ENCODE results near the gene LBH.

Gene LBH

DNA sequence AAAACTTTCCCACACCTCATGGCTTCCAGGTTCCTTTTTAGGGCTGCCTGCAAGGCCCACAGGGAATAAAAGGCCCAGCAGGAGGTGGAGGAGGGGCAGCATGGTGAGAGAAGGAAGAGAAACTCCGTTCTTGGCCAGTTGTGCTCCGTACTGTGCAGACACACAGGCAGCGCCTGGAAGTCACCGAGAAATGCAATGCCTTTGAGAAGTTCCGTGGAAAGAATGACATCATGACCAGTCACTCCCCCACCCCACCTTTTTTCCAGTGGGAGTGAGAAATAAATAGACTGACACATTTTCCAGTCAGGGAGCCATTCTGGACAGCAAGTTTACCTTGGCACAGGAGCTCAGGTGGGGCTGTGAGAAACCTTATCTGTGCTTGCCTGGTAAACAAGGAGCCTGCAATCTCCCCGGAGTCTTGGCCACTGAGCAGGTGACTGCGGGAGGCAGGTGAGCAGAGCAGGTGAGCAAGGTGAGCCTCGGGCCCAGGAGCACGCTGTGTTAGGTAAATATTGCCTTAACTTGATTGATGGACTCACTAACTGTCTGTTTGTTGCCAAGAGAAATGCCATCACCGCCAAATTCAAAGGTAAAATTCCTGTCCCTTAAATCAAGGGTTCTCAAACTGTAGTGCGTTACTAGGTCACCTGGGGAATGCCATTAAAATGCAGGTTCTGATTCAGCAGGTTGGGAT is 13.5 kb upstream of the LBH start:
- DNase-seq, result peak; percentile 88 to 98 (median 92)

- DNase-seq, result no peak
Observed at GRCh38 chr2:30218338-30218713, 13.0 kb upstream of the LBH start.

GRCh38 chr2:30218814-30219213 is 12.5 kb upstream of the LBH start:
- no peak for DNase-seq

- DNase-seq, result no peak
Observed at GRCh38 chr2:30219886-30220875, 11.2 kb upstream of the LBH start.

DNA sequence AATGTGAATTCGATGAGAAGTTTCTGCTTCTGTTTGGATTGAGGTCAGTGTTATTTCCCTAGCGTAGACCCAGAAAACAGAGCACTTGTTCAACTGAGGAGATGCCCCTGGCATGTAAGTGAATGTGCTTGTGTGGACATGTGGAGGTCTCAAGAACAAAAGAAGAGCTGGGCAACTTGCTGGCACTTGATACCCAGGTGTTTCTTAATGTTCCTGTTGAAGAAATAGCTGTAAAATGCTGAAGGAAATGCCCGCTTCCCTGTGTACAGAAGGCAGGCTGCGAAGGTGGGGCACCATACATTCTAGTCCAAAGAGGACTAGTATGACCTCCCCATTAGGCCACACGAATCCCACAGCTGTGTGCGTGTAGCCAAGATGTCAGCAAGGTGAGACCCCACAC is 9.8 kb upstream of the LBH start:
- DNase-seq, result no peak

- no peak for DNase-seq
Observed at GRCh38 chr2:30222031-30222430, 9.3 kb upstream of the LBH start.

GRCh38 chr2:30222636-30223360 is 8.5 kb upstream of the LBH start:
- no peak for DNase-seq

DNA sequence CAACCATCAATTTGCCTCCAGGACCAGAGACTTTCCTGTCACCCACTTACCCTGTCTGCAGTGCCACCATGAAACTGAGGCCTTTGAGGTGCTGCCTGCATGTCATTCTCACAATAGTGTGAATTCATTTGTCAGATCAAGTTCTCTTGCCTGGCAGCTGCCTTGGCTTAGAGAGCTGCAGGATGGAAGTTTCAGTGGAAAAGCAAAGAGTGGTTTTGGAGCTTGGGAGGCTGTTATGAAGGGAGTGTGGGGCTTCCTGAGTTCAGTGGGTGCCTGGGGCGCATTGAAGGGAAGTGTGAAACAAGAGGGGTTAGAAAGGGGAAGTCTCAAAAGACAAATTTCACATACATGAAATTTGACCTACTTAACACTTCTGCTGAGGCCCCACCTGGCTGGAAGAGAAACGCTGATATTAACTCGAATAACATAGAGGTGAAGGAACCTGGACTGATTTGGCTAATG is 7.9 kb upstream of the LBH start:
- no peak for DNase-seq

DNA sequence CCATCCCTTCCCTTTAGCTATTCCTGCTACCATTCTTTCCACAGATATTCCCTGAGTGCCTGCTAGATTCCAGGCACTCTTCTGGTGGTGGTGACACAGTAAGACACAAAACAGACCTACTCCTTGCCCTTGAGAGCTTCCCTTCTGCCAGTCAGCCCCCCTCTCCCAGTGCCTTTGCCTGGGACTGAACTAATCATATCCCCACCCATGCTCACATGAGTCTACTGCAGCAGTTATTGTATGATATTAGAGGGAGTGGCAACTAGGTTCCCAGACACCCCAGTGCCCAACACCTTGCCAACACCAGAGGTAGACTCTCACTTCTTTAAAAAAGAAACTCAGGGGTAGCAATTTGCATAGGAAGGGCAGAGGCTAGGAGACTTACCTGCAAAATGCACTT is 7.2 kb upstream of the LBH start:
- DNase-seq, result no peak

GRCh38 chr2:30225131-30225762 is 6.1 kb upstream of the LBH start:
- DNase-seq, result peak in 2 of 3 experiments; percentile 36 to 80

GRCh38 chr2:30226144-30227032 is 4.9 kb upstream of the LBH start:
- DNase-seq, result no peak

- DNase-seq, result peak in 1 of 3 experiments; percentile 15
Observed at GRCh38 chr2:30229596-30229995, 1.7 kb upstream of the LBH start.

- DNase-seq, result peak in 1 of 3 experiments; percentile 22
Observed at GRCh38 chr2:30230497-30231211, 680 bp upstream of the LBH start.

DNA sequence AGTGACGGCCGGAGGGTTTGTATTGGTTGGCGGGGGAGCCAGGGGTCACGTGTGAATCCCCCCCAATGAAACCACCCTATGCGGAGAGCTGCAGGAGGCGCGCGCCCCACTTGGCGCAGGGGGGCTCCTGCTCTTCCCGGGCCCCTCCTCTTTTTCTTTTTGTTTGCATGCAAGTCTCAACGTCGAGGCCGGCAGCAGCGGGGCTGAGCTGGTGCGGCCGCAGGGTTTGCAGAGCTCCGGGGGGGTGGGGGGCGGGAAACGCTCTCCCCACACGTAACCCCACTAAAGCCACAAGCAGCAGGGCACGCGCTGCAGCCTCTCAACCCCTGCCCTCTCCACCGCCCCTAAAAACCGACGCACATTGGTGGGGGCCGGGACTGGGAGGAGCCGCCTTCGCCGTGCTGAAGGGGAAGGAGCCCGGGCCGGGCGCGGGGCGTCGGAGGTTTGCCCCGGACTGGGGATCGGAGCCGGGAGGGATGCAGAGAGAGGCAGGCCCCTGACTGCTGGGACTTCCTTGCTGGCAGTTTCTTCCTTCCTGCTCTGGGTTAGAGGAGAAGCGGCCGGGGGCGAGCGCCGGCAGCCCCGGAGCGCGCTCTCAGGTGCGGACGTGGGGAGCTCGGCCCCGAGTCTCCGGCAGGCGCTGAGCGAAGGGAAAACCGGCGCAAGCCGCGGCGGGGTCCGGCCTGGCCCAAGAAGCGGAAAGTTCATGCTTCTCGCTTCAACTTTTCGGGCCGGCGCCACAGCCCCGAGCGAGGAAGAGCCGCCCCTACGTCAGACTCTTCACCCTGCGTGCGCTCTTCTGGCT is 864 bp downstream of the LBH start:
- peak in 2 of 3 experiments; percentile 82 to 87 for DNase-seq

- DNase-seq, result peak in 1 of 3 experiments; percentile 75
Observed at GRCh38 chr2:30232801-30233130, 1.4 kb downstream of the LBH start.

DNA sequence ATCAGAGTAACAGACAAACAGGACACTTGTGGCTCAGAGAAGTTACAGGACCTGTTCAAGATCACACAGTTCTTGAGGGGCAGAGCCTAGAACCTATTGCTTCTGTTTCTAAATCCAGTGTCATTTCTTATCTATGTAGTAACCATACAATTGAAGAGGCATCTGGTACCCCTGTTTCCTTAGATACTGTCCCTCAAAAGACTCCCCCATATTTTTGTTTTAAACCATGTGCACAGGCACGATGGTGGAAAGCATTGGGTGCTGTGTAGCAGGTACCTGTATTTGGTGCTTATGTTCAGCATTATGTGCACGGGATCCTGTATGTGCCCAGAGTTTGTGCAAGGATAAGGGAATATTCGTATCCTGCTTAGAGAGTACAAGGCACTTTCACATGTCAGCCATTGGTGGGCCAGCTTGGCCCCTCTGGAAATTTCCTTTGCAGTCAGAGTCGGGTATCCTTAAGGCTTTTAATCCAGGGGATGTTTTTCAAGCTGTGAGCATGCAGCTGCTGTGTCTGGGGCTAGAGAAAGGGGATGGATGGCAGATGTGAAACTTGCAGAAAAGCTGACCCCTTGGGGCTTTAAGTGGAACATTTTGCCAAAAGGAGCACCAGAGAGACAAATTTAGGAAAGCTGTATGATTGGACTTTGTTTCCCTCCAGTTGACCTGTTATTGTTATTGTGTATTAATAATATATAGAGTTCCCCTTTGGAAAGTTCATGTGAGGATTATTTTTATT is 2.1 kb downstream of the LBH start:
- peak in 1 of 3 experiments; percentile 30 for DNase-seq

DNA sequence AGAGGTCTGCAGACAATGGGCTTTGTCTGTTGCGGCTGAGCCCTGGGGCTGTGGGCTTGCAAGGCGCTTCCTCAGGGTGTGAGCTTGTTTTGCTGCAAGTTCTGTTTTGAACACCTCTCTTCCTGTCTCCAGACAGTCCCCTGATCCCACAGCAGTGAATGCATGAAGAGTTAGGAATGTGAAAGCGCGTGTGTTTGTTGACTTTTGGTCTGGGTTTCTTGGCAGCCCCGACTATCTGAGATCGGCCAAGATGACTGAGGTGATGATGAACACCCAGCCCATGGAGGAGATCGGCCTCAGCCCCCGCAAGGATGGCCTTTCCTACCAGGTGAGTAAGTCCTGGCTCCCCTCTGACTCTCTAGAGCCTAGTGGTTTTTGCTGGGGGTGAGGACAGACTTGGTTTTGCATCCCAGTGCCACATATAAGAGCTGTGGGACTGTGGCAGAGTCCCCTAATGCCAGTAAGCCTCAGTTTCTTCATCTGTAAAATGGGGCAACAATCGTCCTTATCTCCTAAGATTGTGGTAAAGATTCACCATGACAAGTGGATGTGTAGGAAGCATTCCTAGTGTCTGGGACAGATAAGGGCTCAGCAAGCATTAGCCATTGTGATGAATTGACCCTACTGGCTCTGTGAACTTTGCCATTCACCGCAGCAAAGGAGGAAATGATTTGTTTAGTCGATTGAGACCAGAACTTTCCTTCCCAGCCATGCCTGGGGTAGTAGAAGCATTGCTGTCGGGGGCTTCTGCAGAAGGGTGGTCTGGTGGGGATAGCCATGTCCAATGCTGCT is 3.0 kb downstream of the LBH start:
- DNase-seq, result peak in 2 of 3 experiments; percentile 19 to 39

GRCh38 chr2:30235008-30235655 is 3.8 kb downstream of the LBH start:
- no peak for DNase-seq
